C4-2B (cell line): Measurements from ENCODE around the gene KLHDC4.

Source experiments
- ZFX ChIP-seq: fragments of 450-650 bp; IDR thresholded peaks from 2 replicates; pipeline ENCODE4 v1.6.1; 2017
- TF ChIP-seq, protein P1 (sequence below): fragments of 450-650 bp; conservative IDR thresholded peaks from 2 replicates; pipeline ENCODE4 v1.5.1; 2017; ENCODE audit warnings: mild to moderate bottlenecking

DNA sequence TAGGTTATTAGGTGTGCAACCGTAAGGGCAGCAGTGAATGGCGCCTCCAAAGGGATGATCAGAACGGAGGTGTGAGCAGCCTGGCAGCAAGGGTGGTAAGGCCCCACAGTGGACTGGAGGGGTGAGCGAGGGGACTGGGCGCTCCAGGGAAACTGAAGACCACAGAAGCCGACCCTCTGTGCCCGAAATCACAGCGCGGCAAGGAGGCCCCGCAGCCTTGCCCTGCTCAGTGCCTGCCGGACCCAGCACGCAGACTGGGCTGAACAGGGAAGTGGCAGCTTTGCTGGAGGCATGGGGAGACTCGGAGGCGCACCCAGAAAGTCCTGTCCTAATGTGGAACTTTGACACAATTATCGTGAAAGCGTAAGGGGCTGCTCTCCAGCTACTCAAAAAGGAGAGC lies 38.4 kb downstream of the KLHDC4 start:
- TF ChIP-seq, protein P1, sequence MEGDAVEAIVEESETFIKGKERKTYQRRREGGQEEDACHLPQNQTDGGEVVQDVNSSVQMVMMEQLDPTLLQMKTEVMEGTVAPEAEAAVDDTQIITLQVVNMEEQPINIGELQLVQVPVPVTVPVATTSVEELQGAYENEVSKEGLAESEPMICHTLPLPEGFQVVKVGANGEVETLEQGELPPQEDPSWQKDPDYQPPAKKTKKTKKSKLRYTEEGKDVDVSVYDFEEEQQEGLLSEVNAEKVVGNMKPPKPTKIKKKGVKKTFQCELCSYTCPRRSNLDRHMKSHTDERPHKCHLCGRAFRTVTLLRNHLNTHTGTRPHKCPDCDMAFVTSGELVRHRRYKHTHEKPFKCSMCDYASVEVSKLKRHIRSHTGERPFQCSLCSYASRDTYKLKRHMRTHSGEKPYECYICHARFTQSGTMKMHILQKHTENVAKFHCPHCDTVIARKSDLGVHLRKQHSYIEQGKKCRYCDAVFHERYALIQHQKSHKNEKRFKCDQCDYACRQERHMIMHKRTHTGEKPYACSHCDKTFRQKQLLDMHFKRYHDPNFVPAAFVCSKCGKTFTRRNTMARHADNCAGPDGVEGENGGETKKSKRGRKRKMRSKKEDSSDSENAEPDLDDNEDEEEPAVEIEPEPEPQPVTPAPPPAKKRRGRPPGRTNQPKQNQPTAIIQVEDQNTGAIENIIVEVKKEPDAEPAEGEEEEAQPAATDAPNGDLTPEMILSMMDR: no peak
- no peak for TF ChIP-seq ZFX
